Measurements from ENCODE around the gene KRT72. TPM values are rescaled to one million over a fixed set of nuclear protein-coding genes. Genes with fewer than 3 reads are reported as not detected.

KRT72 gene
- total RNA-seq, 2 experiments from 2014 or later = 0.16 to 0.32 TPM

DNA sequence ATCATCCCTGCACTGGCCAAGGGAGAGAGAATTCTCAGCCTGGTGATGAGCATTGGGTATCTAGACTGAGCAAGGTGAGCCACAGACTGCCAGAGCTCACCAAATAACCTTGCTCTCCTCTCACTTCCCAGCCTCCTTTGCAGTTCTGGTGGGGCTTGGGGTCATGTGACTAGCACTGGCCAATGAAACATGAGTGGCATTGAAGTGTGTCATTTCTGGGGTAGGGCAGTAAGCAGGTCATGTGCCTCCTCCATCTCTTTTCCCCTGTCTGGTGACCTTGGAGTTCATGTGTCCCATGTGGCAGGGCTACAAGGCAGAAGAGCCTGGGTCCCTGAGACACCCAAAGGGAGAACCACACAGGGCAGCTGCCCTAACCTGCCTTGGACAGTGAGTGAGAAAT, 3.6 kb upstream of the KRT72 start:
- Mint-ChIP-seq H3K27me3 (no peaks in the 10 kb centered on the region), H3K9me3 (no peaks in the 10 kb centered on the region), H3K4me3 (no peak overlapping the region), H3K4me1 (ENCODE audit: low read depth) (peaks cover 63% of the 10 kb centered on the region), H3K36me3 (ENCODE audit: low read depth) (no peaks in the 10 kb centered on the region), H3K27ac (no peak overlapping the region)
- intact Hi-C loops (cut with micrococcal nuclease) = no loop called here
- ATAC-seq = peak; percentile 53
- CTCF ChIA-PET = interaction anchor here (1.4 kb wide), 1 partner anchor 261 kb away, joined by 4 read pairs; no protein-coding TSS in a partner anchor
- peak; percentile 32 for DNase-seq
- no peak for TF ChIP-seq CTCF (IDR thresholded peaks at IDR 0.05)
- POLR2A ChIA-PET = no interaction called here

DNA sequence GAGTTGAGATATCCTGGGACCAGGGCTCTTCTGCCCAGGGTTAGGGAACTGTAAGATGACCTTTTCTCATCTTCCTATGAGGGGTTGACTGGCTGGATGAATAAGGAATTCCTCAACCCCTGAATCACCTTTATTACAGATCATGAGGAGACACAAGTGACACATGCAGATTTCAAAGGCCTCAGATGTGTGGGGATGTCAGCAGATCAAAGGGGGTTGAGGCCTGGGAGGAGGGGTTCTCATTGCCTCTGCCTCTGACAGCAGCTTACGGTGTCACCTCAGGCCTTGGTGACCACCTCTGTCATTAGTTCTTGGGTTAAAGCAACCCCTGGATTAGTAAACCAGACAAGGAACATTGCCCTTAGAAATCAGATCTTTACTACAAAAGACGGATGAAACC, 2.1 kb upstream of the KRT72 start:
- peaks cover 51% of the 10 kb centered on the region for H3K4me1 Mint-ChIP-seq (ENCODE audit: low read depth)
- no peaks in the 10 kb centered on the region for H3K36me3 Mint-ChIP-seq (ENCODE audit: low read depth)
- H3K27me3 Mint-ChIP-seq = peaks cover 2% of the 10 kb centered on the region
- peak; percentile 59 for DNase-seq
- H3K9me3 Mint-ChIP-seq = no peaks in the 10 kb centered on the region
- no peak overlapping the region for H3K4me3 Mint-ChIP-seq
- ChIA-PET POLR2A (no interaction called here), CTCF (no interaction called here)
- ATAC-seq = peak; percentile 76
- no peak overlapping the region for H3K27ac Mint-ChIP-seq
- TF ChIP-seq CTCF (IDR thresholded peaks at IDR 0.05) = no peak
- intact Hi-C loops (cut with micrococcal nuclease) = no loop called here

DNA sequence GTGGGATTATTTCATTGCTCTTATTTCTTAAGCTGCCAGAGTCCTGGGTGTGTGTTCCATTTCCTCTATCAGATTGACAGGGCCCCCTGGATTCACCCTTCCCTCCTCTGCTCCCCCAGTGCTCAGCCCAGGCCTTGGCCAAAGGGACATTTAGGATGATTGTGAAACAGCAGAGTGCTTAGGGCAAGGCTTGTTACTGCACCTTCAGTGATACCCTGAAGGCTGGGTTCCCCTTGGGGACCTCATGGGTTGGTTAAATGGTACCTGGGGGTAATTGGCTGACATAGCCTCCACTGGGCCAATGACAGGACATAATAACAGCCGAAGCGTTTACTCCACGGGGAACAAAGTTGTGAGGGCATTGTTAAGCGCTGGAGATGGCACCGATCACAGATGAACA, 1.3 kb upstream of the KRT72 start:
- ChIA-PET POLR2A (no interaction called here), CTCF (interaction anchor here (0.9 kb wide), 1 partner anchor 277 kb away, joined by 4 read pairs; no protein-coding TSS in a partner anchor)
- DNase-seq (no peak), ATAC-seq (no peak)
- H3K36me3 Mint-ChIP-seq (ENCODE audit: low read depth) = no peaks in the 10 kb centered on the region
- H3K4me3 Mint-ChIP-seq = no peak overlapping the region
- H3K27me3 Mint-ChIP-seq = peaks cover 2% of the 10 kb centered on the region
- intact Hi-C loops (cut with micrococcal nuclease) = no loop called here
- peaks cover 45% of the 10 kb centered on the region for H3K4me1 Mint-ChIP-seq (ENCODE audit: low read depth)
- no peaks in the 10 kb centered on the region for H3K9me3 Mint-ChIP-seq
- no peak overlapping the region for H3K27ac Mint-ChIP-seq
- TF ChIP-seq CTCF (IDR thresholded peaks at IDR 0.05) = no peak

DNA sequence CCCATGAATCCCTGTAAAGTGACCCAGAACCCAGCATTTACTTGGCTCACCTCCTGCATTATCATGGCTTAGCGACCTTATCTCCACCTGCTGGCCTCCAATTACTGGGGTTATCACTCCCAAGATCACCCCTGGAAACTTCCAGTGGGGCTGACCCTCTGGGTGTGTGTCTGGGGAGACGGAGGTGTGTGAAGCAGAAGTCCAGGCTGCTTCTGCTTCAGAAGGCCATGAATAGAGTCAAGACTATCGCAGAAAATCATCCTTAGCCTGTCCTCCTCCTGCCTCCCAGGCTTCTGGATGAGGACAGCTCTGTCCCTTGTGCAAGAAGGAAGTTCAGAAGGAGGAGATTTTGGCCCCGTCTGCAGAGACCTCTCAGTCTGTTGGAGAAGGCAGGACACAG, 408 bp upstream of the KRT72 start:
- ChIA-PET POLR2A (interaction anchor here (0.6 kb wide), 1 partner anchor 53 kb away, joined by 4 read pairs; no protein-coding TSS in a partner anchor), CTCF (interaction anchor here (0.9 kb wide), 1 partner anchor 278 kb away, joined by 4 read pairs; no protein-coding TSS in a partner anchor)
- intact Hi-C loops (cut with micrococcal nuclease) = no loop called here
- Mint-ChIP-seq H3K9me3 (no peaks in the 10 kb centered on the region), H3K27ac (no peak overlapping the region), H3K4me3 (no peak overlapping the region), H3K4me1 (ENCODE audit: low read depth) (peaks cover 37% of the 10 kb centered on the region), H3K27me3 (peaks cover 2% of the 10 kb centered on the region), H3K36me3 (ENCODE audit: low read depth) (no peaks in the 10 kb centered on the region)
- ATAC-seq = no peak
- no peak for TF ChIP-seq CTCF (IDR thresholded peaks at IDR 0.05)
- DNase-seq = no peak

- no peaks in the 10 kb centered on the region for H3K36me3 Mint-ChIP-seq (ENCODE audit: low read depth)
- no peaks in the 10 kb centered on the region for H3K9me3 Mint-ChIP-seq
- ChIA-PET POLR2A (no interaction called here), CTCF (no interaction called here)
- H3K27ac Mint-ChIP-seq = no peak overlapping the region
- peaks cover 30% of the 10 kb centered on the region for H3K4me1 Mint-ChIP-seq (ENCODE audit: low read depth)
- peaks cover 2% of the 10 kb centered on the region for H3K27me3 Mint-ChIP-seq
- ATAC-seq = no peak
- no peak for DNase-seq
- TF ChIP-seq CTCF (IDR thresholded peaks at IDR 0.05) = no peak
- intact Hi-C loops (cut with micrococcal nuclease) = no loop called here
- no peak overlapping the region for H3K4me3 Mint-ChIP-seq
Measured at GRCh38 chr12:52600475-52600874, 788 bp downstream of the KRT72 start.

All from activated CD8-positive, alpha-beta T cell treated with anti-CD3 and anti-CD28 coated beads for 36 hours (primary cell).